HG03108 (cell line): ENCODE results near the gene ABTB2.

Experiments
- ATAC-seq: cut with Tn5 transposase; IDR thresholded peaks from one replicate; pipeline ENCODE4 v1.9.1; 2021; ENCODE audit warnings: moderate library complexity; ENCODE audit not compliant: unreplicated experiment

ABTB2 gene

GRCh38 chr11:34243600-34244464 is 114.0 kb downstream of the ABTB2 start:
- peak; percentile 60 for ATAC-seq

DNA sequence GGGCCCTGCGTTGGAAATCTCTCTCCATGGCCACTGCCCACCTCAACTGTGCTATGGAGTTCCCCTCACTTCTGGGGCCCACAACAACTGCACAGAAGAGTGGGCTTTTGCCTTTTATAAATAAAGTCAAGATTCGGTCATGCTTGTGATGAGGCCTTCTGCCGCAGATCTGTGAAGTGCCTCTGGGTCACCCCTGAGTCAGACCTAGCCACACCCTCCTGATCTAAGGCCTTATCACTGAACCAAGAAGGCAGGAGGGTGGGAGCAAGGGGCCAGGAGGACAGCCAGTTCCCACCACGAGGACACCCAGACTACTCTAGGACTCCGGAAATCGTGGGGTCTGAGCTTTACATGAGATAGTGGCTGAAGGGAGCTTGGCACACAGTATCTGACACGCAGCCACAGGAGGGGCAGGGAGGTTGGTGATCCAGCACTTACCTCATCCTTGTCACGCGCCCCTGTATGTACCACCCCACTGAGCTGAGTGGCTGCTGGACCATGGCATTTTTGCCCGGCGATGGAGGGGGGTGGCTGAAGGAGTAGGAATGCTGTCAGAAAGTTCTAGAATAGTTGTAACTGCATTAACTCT is 115.7 kb downstream of the ABTB2 start:
- no peak for ATAC-seq

DNA sequence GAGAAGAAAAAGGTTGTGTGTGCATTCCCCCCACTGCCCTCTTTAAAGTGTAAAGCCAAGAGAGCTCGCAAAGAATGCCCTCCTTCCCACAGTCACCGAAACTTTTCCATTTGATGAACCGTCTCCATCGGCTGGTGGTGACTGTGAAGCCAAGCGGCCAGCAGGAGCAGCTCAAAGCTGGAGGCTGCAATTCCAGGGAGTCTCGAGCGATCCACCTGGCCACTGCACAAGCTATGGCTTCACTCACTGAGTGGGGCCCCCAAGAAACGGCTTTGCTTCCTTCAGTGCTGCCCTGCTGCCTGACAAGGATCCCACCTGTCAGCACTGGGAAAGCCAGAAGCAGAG is 117.7 kb downstream of the ABTB2 start:
- ATAC-seq: no peak

GRCh38 chr11:34239465-34240149 is 118.2 kb downstream of the ABTB2 start:
- peak; percentile 28 for ATAC-seq

- no peak for ATAC-seq
Measured at GRCh38 chr11:34238966-34239365, 118.8 kb downstream of the ABTB2 start.

- ATAC-seq: no peak
Measured at GRCh38 chr11:34238533-34238932, 119.3 kb downstream of the ABTB2 start.

- no peak for ATAC-seq
Measured at GRCh38 chr11:34236572-34236971, 121.2 kb downstream of the ABTB2 start.

DNA sequence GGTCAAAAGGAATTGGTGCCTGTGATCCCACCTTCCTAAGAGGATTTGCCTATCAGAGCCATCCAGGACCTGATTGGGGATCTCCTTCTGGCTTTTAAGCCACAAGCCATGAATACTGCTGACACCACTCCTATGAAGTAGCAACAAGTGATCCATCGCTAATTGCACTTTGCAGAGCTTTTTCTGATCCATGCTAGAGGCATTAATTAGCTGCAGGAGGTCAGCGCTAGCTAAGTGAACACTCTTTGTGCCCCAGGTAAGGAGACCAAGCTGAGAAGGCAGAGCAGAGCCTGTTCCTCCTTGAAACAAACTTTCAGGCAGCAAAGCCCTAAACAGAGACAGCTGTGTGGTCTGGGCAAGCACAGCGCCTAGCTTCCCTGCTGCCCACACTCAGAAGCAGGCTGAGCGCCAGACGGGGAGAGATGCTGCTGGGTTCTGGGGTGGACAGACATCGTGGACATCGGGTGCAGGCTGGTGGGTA is 122.2 kb downstream of the ABTB2 start:
- no peak for ATAC-seq

DNA sequence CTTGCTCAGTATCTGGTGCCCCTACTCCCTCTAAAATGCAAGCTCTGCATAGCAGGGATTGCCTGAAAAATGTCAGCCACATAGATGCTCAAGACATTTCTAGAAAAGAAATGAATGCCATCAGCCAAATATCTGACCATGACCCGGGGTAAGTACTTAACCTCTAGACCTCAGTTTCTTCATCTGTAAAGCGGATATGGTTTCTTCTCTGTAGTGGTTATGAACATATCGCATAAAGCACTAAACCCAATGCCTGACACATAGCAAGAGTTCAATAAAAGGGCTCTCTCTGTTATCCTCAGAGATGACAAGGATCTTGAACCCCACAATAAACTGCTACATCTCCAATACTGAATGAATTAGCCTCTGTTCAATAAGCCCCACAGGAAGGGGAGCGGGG is 122.6 kb downstream of the ABTB2 start:
- ATAC-seq: peak; percentile 31

GRCh38 chr11:34234086-34234740 is 123.6 kb downstream of the ABTB2 start:
- ATAC-seq: peak; percentile 81

GRCh38 chr11:34233215-34233614 is 124.6 kb downstream of the ABTB2 start:
- no peak for ATAC-seq

GRCh38 chr11:34232807-34233206 is 125.0 kb downstream of the ABTB2 start:
- ATAC-seq: no peak

DNA sequence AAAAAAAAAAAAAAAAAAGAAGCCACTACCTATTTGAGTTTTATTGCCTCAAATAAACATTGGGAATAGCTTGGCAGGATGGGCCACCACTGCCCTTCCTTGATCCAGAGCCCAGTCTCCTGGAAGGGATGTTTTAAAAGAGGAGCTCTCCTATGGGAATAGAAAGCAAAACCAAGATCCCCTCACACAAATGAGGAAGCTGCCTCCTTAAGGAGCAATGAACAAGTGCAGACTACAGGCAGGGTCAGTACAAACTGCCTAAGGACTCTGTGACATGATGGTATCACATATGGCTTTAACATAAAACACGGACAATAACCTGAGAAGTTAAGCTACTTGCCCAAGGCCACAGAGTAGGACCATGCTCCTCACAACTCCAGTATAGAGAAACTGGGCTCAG is 131.6 kb downstream of the ABTB2 start:
- no peak for ATAC-seq

GRCh38 chr11:34225091-34225490 is 132.7 kb downstream of the ABTB2 start:
- no peak for ATAC-seq

DNA sequence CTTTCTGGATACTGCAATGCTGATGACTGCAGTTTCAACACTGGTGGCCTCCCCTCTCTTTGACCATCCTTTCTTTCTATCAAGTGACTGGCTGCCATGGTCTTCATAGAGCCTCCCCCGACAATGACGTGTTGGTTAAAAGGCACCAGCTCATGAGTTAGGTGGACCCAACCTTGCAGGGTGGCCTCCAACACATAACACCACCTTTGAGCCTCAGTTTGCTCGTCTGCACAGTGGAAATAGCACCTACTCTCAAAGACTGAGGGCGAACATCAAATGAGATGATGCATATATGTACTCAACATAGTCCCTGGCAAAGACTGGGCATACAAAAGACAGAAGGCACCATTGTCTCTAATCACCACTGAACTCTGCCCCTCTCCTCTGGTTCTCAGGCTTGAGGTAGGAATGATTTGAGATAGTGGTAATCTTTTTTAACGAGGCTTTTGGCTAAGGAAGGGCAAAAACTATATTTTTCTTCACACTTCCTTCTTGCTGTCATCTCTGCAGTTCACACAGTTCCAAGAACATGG is 133.3 kb downstream of the ABTB2 start:
- no peak for ATAC-seq

GRCh38 chr11:34223907-34224306 is 133.9 kb downstream of the ABTB2 start:
- ATAC-seq: no peak

DNA sequence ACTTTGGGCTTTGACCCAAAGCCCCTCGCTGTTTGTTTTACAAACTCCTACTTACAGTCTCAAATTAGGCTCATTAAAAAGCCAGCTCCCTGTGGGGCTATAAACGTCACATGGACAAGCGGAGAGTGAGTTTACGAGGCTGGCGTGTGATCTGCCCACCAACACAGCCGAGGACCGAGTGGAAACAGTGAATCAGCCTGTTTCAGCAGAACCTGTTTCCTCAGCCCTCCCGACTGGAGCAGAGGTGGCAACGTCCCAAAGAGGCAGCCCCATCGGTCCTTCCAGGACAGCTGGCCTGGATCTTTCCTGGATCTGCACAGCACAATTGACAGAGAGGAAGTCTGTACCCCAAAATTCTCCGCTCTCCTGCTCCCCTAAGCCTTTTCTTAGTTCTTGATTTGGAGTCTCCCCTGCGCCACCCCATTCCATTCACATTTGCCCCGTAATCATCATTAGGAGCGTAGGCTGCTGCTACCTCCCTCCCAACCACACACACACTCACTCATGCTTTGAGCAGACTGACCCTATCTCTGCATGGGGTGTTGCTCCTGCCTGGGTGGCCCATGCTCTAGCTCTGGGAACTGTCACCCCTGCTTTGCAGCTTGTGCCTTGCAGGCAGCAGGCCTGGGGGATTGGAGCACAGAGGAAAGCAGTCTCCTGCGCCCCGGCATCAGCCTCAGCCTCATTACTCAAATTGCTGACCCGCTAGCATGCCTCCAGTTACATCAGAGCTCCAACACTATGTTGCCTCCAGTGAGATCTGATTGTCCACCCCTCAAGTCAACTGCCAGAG is 134.6 kb downstream of the ABTB2 start:
- ATAC-seq: no peak

GRCh38 chr11:34222030-34222429 is 135.8 kb downstream of the ABTB2 start:
- no peak for ATAC-seq

GRCh38 chr11:34219941-34220370 is 137.9 kb downstream of the ABTB2 start:
- ATAC-seq: no peak

DNA sequence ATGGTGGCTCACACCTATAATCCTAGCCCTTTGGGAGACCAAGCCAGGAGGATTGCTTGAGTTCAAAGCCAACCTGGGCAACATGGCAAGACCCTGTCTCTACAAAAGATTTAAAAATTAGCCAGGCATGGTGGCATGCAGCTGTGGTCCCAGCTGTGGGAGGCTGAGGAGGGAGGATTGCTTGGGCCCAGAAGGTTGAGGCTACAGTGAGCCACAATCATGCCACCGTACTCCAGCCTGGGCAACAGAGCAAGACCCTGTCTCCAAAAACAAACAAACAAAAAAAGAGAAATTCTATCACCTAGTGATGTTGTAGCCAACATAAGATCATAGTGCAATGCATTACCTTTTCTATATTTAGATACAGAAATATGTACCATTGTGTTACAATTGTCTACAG is 138.5 kb downstream of the ABTB2 start:
- no peak for ATAC-seq
